GM23248 (cell line): ENCODE results near the gene KRCC1.

Source experiments
- EZH2 ChIP-seq: fragments of 200-600 bp; sonication (generic); IDR thresholded peaks from 2 replicates; pipeline ENCODE4 v1.6.1; 2018; ENCODE audit warnings: antibody characterized with exemption, mild to moderate bottlenecking; ENCODE audit not compliant: insufficient read depth, poor library complexity, severe bottlenecking
- EZH2phosphoT487 ChIP-seq: fragments of 200-600 bp; sonication (generic); IDR thresholded peaks from 2 replicates; pipeline ENCODE4 v1.6.1; 2018; ENCODE audit warnings: antibody characterized with exemption, moderate library complexity, mild to moderate bottlenecking, low read depth; ENCODE audit not compliant: insufficient read depth

DNA sequence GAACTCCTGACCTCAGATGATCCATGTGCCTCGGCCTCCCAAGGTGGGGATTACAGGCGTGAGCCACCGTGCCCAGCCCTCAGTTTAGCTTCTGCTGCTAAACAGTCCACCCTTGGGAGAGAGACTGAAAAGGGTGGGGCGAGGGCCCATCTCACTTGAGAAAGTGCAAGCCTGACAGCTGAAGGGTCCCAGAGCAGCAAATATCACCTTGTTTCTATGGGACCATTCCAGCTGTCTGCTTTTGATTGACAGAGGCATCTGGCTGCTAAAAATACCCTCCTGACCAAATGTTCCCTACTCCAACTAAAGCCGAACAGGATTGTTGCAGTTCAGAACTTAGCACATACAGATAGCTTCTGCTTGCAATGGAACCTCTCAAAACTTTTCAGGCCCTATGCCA, 11.6 kb upstream of the KRCC1 start:
- TF ChIP-seq EZH2, result no peak
- no peak for TF ChIP-seq EZH2phosphoT487
